GM21619 (cell line): Measurements from ENCODE around the gene IFFO2.

ENCODE experiments used
- ATAC-seq: cut with Tn5 transposase; IDR thresholded peaks from one replicate; pipeline ENCODE4 v1.9.1; 2021; ENCODE audit not compliant: unreplicated experiment

IFFO2 gene

DNA sequence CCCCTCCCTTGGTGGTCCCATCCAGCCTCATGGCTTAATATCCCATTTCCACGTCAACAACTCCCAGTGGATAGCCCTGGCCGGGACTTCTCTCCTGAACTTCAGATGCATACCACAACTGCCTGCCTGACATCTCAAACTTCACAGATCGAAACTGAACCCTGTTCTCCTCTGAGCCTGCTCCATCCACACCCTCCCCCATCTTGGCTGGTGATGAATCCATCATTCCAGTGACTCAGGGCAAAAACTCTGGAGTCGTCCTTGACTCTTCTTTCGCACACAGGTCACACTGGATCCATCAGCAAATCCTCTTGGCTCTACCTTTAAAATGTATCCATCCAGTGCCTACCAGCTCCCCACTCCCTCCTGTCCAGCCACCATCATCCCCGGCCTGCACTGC lies 100.9 kb downstream of the IFFO2 start:
- no peak for ATAC-seq

DNA sequence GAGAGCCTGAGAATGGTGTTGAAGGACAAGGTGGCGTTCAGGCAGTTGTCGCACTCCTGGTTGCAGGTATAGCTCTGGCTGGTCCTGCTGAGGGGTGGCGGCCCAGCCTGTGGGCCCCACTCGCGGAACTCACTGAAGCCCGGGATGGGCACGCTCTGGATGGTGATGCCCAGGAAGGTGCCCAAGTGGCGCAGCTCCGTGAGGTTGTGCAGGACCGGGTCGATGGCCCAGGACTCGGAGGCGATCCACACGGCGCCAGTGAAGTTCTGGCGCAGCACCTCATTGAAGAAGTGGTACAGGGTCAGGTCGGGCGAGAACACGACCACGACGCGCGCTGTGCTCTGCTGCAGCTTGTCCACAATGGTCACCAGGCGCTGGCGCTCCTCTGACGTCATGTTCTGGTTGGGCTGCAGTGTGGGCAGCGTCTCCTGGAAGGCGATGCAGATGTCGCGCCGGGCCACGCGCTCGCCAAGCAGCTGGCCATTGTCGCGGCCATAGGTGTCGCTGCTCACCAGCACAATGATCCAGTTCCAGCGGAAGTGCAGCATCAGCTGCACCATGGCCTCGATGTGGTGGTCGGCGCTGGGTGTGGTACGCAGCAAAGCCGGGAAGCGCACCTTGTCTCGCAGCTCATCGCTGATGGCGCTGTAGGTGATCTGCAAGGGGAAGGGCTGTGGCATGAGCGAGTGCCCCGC lies 102.0 kb downstream of the IFFO2 start:
- ATAC-seq = no peak
